Measurements from ENCODE around the gene AMN.

DNA sequence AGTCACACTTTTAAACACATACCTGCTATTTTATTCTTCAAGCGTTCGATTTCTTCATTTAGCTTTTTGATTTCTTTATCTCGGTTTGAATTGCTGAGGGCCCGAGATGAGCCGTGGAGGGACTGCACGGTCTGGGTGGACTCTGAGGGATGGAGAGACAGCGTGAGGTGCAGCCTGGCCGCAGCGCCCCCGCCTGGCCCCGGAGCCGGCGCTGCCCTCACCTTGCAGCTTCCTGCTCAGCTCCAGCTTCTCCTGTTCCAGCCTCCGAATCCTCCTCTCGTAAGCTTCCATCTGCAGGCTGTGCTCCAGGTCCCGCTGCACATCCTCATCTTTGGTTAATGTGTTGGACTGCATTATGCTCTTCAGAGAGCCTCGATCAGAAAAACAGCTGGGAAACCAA lies 53.2 kb downstream of the AMN start:
- TF ChIP-seq POLR2AphosphoS5 (IDR thresholded peaks at IDR 0.05) (no peak), POLR2A (IDR thresholded peaks at IDR 0.05; ENCODE audit: low read depth) (no peak)
- TF ChIP-seq, protein P1, sequence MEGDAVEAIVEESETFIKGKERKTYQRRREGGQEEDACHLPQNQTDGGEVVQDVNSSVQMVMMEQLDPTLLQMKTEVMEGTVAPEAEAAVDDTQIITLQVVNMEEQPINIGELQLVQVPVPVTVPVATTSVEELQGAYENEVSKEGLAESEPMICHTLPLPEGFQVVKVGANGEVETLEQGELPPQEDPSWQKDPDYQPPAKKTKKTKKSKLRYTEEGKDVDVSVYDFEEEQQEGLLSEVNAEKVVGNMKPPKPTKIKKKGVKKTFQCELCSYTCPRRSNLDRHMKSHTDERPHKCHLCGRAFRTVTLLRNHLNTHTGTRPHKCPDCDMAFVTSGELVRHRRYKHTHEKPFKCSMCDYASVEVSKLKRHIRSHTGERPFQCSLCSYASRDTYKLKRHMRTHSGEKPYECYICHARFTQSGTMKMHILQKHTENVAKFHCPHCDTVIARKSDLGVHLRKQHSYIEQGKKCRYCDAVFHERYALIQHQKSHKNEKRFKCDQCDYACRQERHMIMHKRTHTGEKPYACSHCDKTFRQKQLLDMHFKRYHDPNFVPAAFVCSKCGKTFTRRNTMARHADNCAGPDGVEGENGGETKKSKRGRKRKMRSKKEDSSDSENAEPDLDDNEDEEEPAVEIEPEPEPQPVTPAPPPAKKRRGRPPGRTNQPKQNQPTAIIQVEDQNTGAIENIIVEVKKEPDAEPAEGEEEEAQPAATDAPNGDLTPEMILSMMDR (IDR thresholded peaks at IDR 0.05) = no peak
